Osteocyte (in vitro differentiated cells): ENCODE measurements around the gene GLG1. TPM values are rescaled to one million over a fixed set of nuclear protein-coding genes. Genes with fewer than 3 reads are reported as not detected.
"Not testable (repeated sequence)": the region's sequence is repeated elsewhere in the genome, so short reads cannot be mapped to it uniquely, and the experiment has no call there.

Experiments
- DNase-seq: peaks from one replicate; pipeline ENCODE4 v3.0.0; 2021; ENCODE audit warnings: mixed read lengths; ENCODE audit not compliant: unreplicated experiment; ENCODE audit errors: extremely low spot score
- H3K27ac Mint-ChIP-seq: one replicate; pipeline ENCODE4 v1.8.0; 2021; ENCODE audit warnings: mild to moderate bottlenecking, mixed read lengths; ENCODE audit not compliant: unreplicated experiment
- H3K27me3 Mint-ChIP-seq: one replicate; pipeline ENCODE4 v1.8.0; 2021; ENCODE audit warnings: mixed read lengths; ENCODE audit not compliant: unreplicated experiment
- H3K36me3 Mint-ChIP-seq: one replicate; pipeline ENCODE4 v1.8.0; 2021; ENCODE audit warnings: mixed read lengths; ENCODE audit not compliant: unreplicated experiment
- H3K4me1 Mint-ChIP-seq: one replicate; pipeline ENCODE4 v1.8.0; 2021; ENCODE audit warnings: mixed read lengths; ENCODE audit not compliant: unreplicated experiment
- H3K4me3 Mint-ChIP-seq: one replicate; pipeline ENCODE4 v1.8.0; 2021; ENCODE audit warnings: mild to moderate bottlenecking, moderate library complexity, mixed read lengths; ENCODE audit not compliant: unreplicated experiment
- H3K9me3 Mint-ChIP-seq: one replicate; pipeline ENCODE4 v1.8.0; 2021; ENCODE audit warnings: mixed read lengths; ENCODE audit not compliant: unreplicated experiment
- total RNA-seq: library from RNA; stranded (reverse); gene quantifications from 2 replicates; pipeline ENCODE4 v1.2.1, GENCODE V29; 2021

GLG1 gene
- total RNA-seq, 1 donor from 2014 or later = 241 TPM

GRCh38 chr16:74419811-74420210 lies 187.1 kb downstream of the GLG1 start:
- H3K4me3 Mint-ChIP-seq, H3K36me3 Mint-ChIP-seq, H3K4me1 Mint-ChIP-seq, H3K9me3 Mint-ChIP-seq, H3K27me3 Mint-ChIP-seq, DNase-seq, H3K27ac Mint-ChIP-seq: not testable (repeated sequence)

- not testable (repeated sequence) for H3K27me3 Mint-ChIP-seq, H3K27ac Mint-ChIP-seq, H3K36me3 Mint-ChIP-seq, H3K4me3 Mint-ChIP-seq, H3K9me3 Mint-ChIP-seq, H3K4me1 Mint-ChIP-seq, DNase-seq
Observed at GRCh38 chr16:74417897-74418296, 189.0 kb downstream of the GLG1 start.

GRCh38 chr16:74413920-74414319 lies 193.0 kb downstream of the GLG1 start:
- not testable (repeated sequence) for H3K4me1 Mint-ChIP-seq, H3K4me3 Mint-ChIP-seq, H3K9me3 Mint-ChIP-seq, DNase-seq, H3K27ac Mint-ChIP-seq, H3K36me3 Mint-ChIP-seq, H3K27me3 Mint-ChIP-seq

GRCh38 chr16:74413485-74413884 lies 193.4 kb downstream of the GLG1 start:
- H3K27ac Mint-ChIP-seq, DNase-seq, H3K4me1 Mint-ChIP-seq, H3K9me3 Mint-ChIP-seq, H3K27me3 Mint-ChIP-seq, H3K36me3 Mint-ChIP-seq, H3K4me3 Mint-ChIP-seq: not testable (repeated sequence)

- not testable (repeated sequence) for H3K27ac Mint-ChIP-seq, H3K9me3 Mint-ChIP-seq, DNase-seq, H3K27me3 Mint-ChIP-seq, H3K4me1 Mint-ChIP-seq, H3K36me3 Mint-ChIP-seq, H3K4me3 Mint-ChIP-seq
Observed at GRCh38 chr16:74412775-74413390, 194.0 kb downstream of the GLG1 start.

GRCh38 chr16:74412138-74412774 lies 194.7 kb downstream of the GLG1 start:
- H3K9me3 Mint-ChIP-seq, H3K36me3 Mint-ChIP-seq, H3K27me3 Mint-ChIP-seq, H3K4me3 Mint-ChIP-seq, H3K27ac Mint-ChIP-seq, H3K4me1 Mint-ChIP-seq: not testable (repeated sequence)
- peak; percentile 23 for DNase-seq

- H3K36me3 Mint-ChIP-seq, H3K9me3 Mint-ChIP-seq, H3K4me1 Mint-ChIP-seq, H3K27me3 Mint-ChIP-seq, H3K4me3 Mint-ChIP-seq, H3K27ac Mint-ChIP-seq: not testable (repeated sequence)
- peak; percentile 83 for DNase-seq
Observed at GRCh38 chr16:74410981-74411380, 195.9 kb downstream of the GLG1 start.

- not testable (repeated sequence) for H3K27me3 Mint-ChIP-seq, H3K4me1 Mint-ChIP-seq, H3K4me3 Mint-ChIP-seq, H3K27ac Mint-ChIP-seq, H3K9me3 Mint-ChIP-seq, H3K36me3 Mint-ChIP-seq
- peak; percentile 57 for DNase-seq
Observed at GRCh38 chr16:74410057-74410957, 196.6 kb downstream of the GLG1 start.

- not testable (repeated sequence) for H3K36me3 Mint-ChIP-seq, H3K27me3 Mint-ChIP-seq, H3K4me3 Mint-ChIP-seq, H3K4me1 Mint-ChIP-seq, H3K9me3 Mint-ChIP-seq, H3K27ac Mint-ChIP-seq
- DNase-seq = peak; percentile 77
Observed at GRCh38 chr16:74409185-74409981, 197.5 kb downstream of the GLG1 start.

- H3K4me1 Mint-ChIP-seq, H3K27ac Mint-ChIP-seq, H3K27me3 Mint-ChIP-seq, H3K4me3 Mint-ChIP-seq, DNase-seq, H3K36me3 Mint-ChIP-seq, H3K9me3 Mint-ChIP-seq: not testable (repeated sequence)
Observed at GRCh38 chr16:74407362-74407705, 199.6 kb downstream of the GLG1 start.

- H3K27ac Mint-ChIP-seq, H3K4me3 Mint-ChIP-seq, H3K36me3 Mint-ChIP-seq, H3K9me3 Mint-ChIP-seq, DNase-seq, H3K27me3 Mint-ChIP-seq, H3K4me1 Mint-ChIP-seq: not testable (repeated sequence)
Observed at GRCh38 chr16:74406600-74407361, 200.1 kb downstream of the GLG1 start.
